ENCODE results near the gene MRPL41. TPM values are rescaled to one million over a fixed set of nuclear protein-coding genes. Genes with fewer than 3 reads are reported as not detected.
"Not testable (repeated sequence)": the region's sequence is repeated elsewhere in the genome, so short reads cannot be mapped to it uniquely, and the experiment has no call there.

Gene MRPL41
- total RNA-seq, 1 donor = 15.6 TPM

DNA sequence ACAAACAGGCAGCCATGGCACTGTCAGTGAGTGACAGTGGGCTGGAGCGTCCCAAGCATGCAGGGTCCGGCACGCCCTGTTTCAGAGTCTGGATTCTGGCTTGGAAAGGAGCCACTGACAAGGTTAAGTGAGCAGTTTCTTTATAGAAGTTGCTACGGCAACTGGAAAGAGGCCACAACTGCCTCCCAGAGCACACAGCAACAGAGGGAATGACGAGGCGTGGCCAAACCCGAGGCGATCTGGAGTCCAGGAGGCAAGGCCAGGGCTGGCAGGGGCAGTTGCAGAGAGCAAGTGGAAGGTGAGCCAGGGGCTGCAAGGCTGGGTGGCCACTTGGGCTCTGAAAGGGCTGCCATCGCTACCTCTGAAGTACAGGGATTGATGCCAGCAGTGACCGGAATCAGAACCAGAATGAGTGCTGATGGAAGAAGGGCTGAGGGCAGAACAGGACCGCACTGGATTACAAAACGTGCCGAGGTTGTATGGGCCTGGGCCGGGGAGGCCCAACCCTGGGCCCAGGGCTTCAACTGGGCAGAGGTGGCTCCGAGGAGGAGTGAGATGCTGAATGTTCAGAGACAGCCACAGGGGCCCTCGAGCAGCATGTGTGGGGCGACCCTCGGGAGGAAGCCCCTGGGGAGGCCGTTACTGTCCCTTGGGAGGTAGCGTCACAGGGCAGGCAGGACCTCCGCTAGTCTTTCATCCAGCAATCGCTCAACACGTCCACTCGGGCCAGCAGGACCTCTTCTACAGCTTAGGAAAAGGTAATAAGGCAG lies 4.6 kb downstream of the MRPL41 start:
- no peaks in the 10 kb centered on the region for H3K27me3 ChIP-seq (ENCODE audit: insufficient read depth, low read length)
- no peaks in the 10 kb centered on the region for H3K9me3 ChIP-seq (ENCODE audit: low read depth, low read length)

DNA sequence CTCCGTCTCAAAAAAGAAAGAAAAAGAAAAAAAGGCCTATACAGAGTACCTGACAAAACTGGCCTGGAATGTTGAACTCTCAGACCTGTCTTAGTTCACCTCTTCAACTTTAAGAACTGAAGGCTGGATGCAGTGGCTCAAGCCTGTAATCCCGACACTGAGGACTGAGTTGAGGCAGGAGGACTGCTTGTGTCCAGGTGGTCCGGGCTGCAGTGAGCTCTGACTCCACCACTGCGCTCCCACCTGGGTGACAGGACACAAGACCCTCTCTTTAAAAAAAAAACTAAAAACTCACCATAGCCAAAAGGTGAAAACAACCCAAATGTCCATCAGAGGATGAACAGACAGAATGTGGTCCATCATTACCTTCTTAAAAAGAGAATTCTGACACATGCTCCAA lies 6.4 kb downstream of the MRPL41 start:
- H3K9me3 ChIP-seq (ENCODE audit: low read depth, low read length) = no peaks in the 10 kb centered on the region
- no peak overlapping the region for H3K4me3 ChIP-seq (ENCODE audit: low read length)
- H3K4me1 ChIP-seq (ENCODE audit: insufficient read depth, low read length) = no peaks in the 10 kb centered on the region
- no peaks in the 10 kb centered on the region for H3K27me3 ChIP-seq (ENCODE audit: insufficient read depth, low read length)

More for the DNA sequence above, 4.6 kb downstream of the MRPL41 start:
- no peak overlapping the region for H3K4me3 ChIP-seq (ENCODE audit: low read length)
- peaks cover 8% of the 10 kb centered on the region for H3K4me1 ChIP-seq (ENCODE audit: insufficient read depth, low read length)

DNA sequence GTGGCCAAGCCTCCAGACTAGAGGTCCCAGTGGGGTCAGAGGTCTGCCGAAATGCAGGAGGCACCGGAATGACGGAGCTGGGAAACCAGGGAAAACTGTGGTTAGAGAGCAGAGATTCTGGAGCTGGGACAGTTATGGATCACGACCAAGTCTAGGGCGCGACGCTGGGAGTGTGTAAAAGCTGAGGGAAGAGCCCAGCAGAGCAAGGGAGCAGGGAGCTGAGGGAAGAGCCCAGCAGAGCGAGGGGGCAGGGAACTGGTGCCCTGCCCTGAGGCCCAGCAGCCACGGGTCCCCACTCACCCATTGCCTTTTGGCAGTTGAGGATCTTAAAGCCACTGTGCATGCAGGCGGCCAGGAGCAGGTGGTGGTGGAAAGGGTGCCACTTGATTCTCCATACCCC lies 12.5 kb downstream of the MRPL41 start:
- Histone ChIP-seq H3K9me3 (ENCODE audit: low read depth, low read length) (no peaks in the 10 kb centered on the region), H3K27me3 (ENCODE audit: insufficient read depth, low read length) (no peaks in the 10 kb centered on the region), H3K4me1 (ENCODE audit: insufficient read depth, low read length) (no peaks in the 10 kb centered on the region), H3K4me3 (ENCODE audit: low read length) (no peak overlapping the region)

DNA sequence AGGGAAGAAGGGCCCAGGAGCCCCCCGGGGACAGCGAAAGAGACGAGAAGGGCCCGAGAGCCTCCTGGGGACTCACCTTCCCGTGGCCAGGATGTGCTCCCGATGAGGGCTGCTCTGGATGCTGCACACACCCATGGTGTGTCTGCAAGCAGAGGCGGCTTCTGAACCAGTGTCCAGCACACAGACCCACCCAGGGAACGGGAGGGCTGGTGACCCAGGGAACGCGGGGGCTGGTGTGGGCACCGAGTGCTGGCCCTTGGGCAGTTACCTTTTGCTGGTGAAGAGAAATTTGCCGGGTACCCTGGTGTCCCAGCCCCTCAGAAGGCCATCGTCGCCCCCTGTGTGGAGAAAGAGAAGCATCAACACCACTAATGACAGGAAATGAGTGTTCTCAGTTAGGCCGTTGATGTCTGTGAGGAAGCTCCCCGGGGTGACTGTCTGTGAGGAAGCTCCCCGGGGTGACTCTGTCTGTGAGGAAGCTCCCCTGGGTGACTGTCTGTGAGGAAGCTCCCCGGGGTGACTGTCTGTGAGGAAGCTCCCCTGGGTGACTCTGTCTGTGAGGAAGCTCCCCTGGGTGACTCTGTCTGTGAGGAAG lies 13.2 kb downstream of the MRPL41 start:
- no peaks in the 10 kb centered on the region for H3K9me3 ChIP-seq (ENCODE audit: low read depth, low read length)
- H3K4me1 ChIP-seq (ENCODE audit: insufficient read depth, low read length) = no peaks in the 10 kb centered on the region
- no peak overlapping the region for H3K4me3 ChIP-seq (ENCODE audit: low read length)
- H3K27me3 ChIP-seq (ENCODE audit: insufficient read depth, low read length) = no peaks in the 10 kb centered on the region

DNA sequence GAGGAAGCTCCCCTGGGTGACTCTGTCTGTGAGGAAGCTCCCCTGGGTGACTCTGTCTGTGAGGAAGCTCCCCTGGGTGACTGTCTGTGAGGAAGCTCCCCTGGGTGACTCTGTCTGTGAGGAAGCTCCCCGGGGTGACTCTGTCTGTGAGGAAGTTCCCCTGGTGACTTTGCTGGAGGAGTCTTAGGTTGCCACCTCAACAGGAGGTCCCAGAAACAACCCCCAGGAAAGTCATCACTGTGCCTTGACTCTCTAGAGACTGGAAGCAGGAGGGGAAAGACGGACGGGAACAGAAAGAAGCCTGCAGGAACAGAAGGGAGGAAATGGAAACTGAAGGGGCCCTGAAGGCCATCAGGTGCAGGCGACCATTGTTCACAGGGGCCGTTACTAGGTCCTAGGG lies 16.8 kb downstream of the MRPL41 start:
- H3K27me3 ChIP-seq (ENCODE audit: insufficient read depth, low read length); H3K9me3 ChIP-seq (ENCODE audit: low read depth, low read length); H3K4me3 ChIP-seq (ENCODE audit: low read length); H3K4me1 ChIP-seq (ENCODE audit: insufficient read depth, low read length): not testable (repeated sequence)

DNA sequence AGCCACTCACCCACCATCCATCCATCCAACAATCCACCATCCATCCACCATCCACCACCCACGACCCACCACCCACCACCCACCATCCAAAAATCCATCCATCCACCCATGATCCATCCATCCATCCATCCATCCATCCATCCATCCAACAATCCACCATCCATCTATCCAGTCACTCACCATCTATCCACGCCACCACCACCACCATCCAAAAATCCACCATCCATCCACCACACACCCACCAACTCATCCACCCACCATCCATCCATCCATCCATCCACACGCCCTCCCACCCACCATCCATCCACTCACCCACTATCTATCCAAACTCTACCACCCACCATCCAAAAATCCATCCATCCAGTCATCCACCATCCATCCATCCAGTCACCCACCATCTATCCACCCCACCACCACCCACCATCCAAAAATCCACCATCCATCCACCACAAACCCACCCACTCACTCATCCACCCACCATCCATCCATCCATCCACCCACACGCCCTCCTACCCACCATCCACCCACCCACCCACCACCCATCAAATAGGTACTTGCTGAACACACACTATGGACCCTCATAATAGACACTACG lies 18.0 kb downstream of the MRPL41 start:
- Histone ChIP-seq H3K9me3 (ENCODE audit: low read depth, low read length) (no peaks in the 10 kb centered on the region), H3K27me3 (ENCODE audit: insufficient read depth, low read length) (no peaks in the 10 kb centered on the region), H3K4me3 (ENCODE audit: low read length) (no peak overlapping the region), H3K4me1 (ENCODE audit: insufficient read depth, low read length) (no peaks in the 10 kb centered on the region)

DNA sequence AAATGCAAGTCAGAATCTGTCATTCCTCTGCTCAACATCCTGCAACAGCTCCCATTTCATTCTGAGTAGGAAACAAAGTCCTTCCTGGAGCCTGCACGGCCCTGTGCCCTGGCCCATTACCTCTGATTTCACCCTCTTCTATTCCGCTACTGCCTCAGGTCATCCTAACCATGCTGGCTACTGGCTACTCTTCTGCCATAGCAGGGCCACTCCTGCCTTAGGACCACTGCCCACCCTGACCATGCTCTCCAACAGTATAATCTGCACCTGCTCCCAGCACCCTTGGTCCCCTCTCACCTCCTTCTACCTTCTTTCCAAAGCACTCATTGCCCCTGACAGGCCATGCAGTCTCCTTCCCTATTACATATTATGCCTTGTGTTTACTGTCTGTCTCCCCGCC lies 18.9 kb downstream of the MRPL41 start:
- no peaks in the 10 kb centered on the region for H3K4me1 ChIP-seq (ENCODE audit: insufficient read depth, low read length)
- no peak overlapping the region for H3K4me3 ChIP-seq (ENCODE audit: low read length)
- no peaks in the 10 kb centered on the region for H3K27me3 ChIP-seq (ENCODE audit: insufficient read depth, low read length)
- no peaks in the 10 kb centered on the region for H3K9me3 ChIP-seq (ENCODE audit: low read depth, low read length)

DNA sequence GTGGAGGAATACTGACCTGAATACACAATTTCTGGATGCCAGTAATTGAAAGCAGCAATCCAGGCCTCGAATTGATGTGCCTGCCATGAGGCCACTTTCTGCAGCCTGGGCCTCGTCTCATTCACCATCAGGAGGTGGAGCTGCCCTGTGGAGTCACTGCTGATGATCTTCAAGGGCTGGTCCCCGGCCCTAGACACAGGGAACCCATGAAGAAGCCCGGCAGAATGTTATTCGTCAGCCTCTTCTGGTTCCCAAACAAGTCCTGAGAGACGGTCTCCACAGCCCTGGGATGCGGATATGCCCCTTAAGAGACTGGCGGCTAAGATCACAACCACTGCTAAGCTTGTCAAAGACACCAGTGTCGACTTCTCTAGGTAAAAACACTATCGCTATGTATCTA lies 22.5 kb downstream of the MRPL41 start:
- no peaks in the 10 kb centered on the region for H3K27me3 ChIP-seq (ENCODE audit: insufficient read depth, low read length)
- H3K9me3 ChIP-seq (ENCODE audit: low read depth, low read length) = no peaks in the 10 kb centered on the region

DNA sequence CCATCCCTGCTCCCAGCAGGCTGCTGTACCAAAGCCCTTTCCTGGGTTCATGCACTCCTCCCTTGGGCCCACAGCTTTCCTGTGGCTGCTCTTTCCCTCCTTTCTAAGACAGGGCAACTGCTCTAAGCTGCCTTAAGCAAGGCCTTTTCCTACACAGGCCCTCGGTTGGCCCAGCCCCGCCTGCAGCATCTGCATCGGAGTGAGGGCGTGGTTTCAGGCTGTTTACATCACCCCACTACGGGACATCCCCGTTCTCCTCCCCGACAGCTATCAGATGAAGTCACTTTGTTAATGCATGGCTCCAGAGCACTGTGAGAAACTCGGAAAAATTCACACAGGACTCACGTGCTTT lies 23.7 kb downstream of the MRPL41 start:
- no peak overlapping the region for H3K4me3 ChIP-seq (ENCODE audit: low read length)
- no peaks in the 10 kb centered on the region for H3K27me3 ChIP-seq (ENCODE audit: insufficient read depth, low read length)
- H3K9me3 ChIP-seq (ENCODE audit: low read depth, low read length) = no peaks in the 10 kb centered on the region
- peaks cover 31% of the 10 kb centered on the region for H3K4me1 ChIP-seq (ENCODE audit: insufficient read depth, low read length)

More for the DNA sequence above, 22.5 kb downstream of the MRPL41 start:
- Histone ChIP-seq H3K4me3 (ENCODE audit: low read length) (no peak overlapping the region), H3K4me1 (ENCODE audit: insufficient read depth, low read length) (peaks cover 28% of the 10 kb centered on the region)

DNA sequence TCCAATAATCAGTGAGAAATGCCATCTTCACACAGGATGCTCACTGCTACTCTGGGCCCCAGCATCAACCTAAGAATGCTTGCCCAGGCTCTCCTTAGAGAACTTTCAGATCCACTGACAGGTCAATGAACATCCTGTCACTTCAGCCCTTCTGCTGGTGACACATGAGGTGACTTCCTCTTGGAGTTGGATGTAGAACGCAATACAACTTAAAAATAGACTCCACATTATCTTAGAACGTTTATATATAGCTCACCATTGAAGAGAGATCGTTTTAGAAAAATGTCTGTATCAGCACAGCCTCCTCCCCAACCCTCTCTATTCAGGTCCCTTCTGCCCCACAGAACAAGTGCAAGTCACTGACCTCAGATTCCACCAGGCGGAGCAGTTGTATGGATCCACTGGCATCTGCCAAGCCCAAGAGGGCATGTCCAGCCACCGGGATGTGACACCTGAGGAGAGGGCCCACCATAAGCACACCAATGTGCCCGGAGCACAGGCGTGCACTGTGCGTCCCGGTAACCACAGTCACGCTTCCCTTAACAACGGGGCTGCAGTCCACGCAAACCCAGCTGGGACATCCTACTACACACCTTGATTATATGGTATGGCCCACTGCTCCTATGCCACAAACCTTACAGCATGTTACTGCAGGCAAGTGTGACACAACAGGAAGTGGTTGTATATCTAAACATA lies 24.2 kb downstream of the MRPL41 start:
- H3K9me3 ChIP-seq (ENCODE audit: low read depth, low read length) = no peaks in the 10 kb centered on the region
- H3K4me1 ChIP-seq (ENCODE audit: insufficient read depth, low read length) = peaks cover 31% of the 10 kb centered on the region
- no peak overlapping the region for H3K4me3 ChIP-seq (ENCODE audit: low read length)
- no peaks in the 10 kb centered on the region for H3K27me3 ChIP-seq (ENCODE audit: insufficient read depth, low read length)

DNA sequence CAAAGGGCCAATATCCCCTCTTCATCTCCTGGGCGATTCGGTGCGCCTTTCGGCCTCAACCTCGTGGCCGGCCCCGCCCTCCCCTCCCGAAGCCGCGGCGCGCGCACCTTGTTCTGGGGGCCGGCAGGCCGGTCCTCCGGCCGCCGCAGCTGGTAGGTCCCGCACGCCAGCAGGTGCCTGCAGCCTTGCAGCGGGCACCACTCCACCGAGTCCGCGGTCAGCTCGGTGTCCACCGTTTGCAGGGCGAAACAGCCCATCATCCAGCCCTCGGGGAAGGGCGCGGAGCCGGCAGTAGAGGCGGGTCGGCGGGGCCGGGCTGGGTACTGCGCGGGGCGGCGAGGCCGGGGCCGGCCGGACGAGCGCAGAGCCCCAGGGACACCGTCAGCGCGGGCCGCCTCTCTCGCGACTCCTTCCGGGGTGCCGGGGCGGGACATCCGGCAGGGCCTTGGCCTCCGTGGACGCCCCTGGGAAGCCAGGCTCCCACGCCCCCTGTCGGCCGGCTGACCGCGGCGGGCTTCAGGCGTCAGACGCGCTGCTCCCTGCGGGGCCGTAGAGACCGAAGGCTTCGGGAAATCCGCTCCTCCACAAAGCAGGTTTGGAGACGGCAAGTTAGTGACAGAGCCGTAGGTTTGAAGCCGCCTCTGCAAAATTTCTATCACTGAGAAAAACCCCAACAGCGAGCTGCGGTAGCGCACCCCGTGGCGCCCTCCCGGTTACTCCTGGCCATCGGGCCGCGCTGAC lies 27.0 kb downstream of the MRPL41 start, which contains the start of gene DPH7:
Gene DPH7 (minus strand): TSS at position 408 of the 741 bp plus-strand sequence. CDS start 148 bp downstream, at position 260.
- Histone ChIP-seq H3K9me3 (ENCODE audit: low read depth, low read length) (no peaks in the 10 kb centered on the region), H3K4me3 (ENCODE audit: low read length) (peak within 1 kb of the TSS; percentile 91), H3K27me3 (ENCODE audit: insufficient read depth, low read length) (no peaks in the 10 kb centered on the region)

DNA sequence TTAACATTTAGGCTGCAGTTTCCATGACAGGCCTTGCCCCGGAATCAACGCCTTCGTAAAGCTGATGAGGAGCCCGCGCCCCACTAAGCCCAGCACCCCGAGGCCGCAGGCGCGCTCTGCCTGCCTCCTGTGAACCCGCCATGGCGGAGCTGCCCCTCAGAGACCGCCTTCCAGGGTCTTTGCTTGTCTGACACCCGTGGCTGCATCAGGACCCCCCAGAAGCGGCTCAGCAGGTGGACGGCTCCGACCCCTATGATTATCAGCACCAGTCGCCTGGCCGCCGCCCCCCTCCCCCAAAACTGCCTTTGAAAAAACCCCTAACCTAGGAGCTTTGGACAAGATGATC lies 27.6 kb downstream of the MRPL41 start:
- Histone ChIP-seq H3K4me3 (ENCODE audit: low read length) (peak overlapping the region; percentile 91), H3K9me3 (ENCODE audit: low read depth, low read length) (no peaks in the 10 kb centered on the region), H3K4me1 (ENCODE audit: insufficient read depth, low read length) (peaks cover 31% of the 10 kb centered on the region), H3K27me3 (ENCODE audit: insufficient read depth, low read length) (no peaks in the 10 kb centered on the region)

More for the DNA sequence above, 27.0 kb downstream of the MRPL41 start, which contains the start of gene DPH7:
- peaks cover 31% of the 10 kb centered on the region for H3K4me1 ChIP-seq (ENCODE audit: insufficient read depth, low read length)

DNA sequence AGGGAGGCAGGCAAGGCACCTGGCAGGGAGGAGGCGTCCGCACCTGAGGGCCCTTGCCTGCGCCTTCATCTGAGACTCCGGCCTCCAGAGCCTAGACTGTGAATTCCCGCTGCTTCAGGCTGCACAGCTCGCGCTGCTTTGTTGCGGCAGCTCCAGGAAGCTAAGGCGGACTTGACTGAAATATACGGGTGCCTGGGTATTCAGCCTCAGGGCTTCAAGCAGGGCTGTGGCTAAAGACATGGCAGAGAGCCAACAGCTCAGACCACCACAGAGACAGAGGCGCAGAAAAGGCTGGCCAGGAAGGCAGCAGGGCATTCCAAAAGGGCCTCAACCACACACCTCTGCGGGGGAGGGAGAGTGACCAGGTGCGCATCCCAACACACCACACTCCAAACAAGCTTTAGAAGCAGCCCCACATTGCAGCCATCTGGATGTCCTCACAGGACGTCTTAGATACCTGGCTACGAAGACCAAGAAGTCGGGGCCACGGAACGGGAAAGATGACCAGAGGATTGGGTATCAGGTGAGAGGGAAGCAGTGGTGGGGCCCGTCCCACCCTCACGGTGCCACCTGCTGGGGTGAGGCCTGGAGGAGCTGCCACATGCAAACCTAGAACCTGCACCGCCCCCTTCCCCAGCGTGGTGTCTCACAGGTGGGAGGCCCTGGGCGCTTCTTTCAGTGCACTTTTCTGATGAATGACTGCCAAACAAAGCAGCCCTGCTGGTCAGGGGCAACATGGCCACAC lies 28.7 kb downstream of the MRPL41 start:
- H3K4me3 ChIP-seq (ENCODE audit: low read length) = no peak overlapping the region
- no peaks in the 10 kb centered on the region for H3K27me3 ChIP-seq (ENCODE audit: insufficient read depth, low read length)
- H3K4me1 ChIP-seq (ENCODE audit: insufficient read depth, low read length) = peaks cover 31% of the 10 kb centered on the region
- H3K9me3 ChIP-seq (ENCODE audit: low read depth, low read length) = no peaks in the 10 kb centered on the region

DNA sequence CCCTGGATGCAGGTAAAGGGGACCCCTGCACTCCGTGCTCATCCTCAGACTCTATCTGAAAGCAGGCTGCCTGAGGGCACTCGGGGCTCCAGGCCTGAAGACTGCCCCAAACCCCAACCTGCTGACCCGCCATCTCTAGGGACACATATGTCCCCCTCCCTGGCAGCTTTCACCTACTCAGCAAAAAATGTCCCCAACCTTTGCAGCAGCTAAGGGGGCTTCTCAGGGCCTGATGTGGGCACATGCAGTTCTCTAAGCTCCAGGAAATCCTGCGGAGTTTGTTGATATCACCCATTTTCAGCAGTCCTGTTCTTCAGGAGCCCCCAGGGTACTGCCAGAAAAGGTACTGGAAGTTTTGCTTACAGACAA lies 29.3 kb downstream of the MRPL41 start:
- H3K4me1 ChIP-seq (ENCODE audit: insufficient read depth, low read length) = peaks cover 29% of the 10 kb centered on the region
- no peaks in the 10 kb centered on the region for H3K9me3 ChIP-seq (ENCODE audit: low read depth, low read length)
- no peak overlapping the region for H3K4me3 ChIP-seq (ENCODE audit: low read length)
- no peaks in the 10 kb centered on the region for H3K27me3 ChIP-seq (ENCODE audit: insufficient read depth, low read length)

Data from mononuclear cell (primary cell).